Measurements from ENCODE around the gene WDR90.

The WDR90 gene

DNA sequence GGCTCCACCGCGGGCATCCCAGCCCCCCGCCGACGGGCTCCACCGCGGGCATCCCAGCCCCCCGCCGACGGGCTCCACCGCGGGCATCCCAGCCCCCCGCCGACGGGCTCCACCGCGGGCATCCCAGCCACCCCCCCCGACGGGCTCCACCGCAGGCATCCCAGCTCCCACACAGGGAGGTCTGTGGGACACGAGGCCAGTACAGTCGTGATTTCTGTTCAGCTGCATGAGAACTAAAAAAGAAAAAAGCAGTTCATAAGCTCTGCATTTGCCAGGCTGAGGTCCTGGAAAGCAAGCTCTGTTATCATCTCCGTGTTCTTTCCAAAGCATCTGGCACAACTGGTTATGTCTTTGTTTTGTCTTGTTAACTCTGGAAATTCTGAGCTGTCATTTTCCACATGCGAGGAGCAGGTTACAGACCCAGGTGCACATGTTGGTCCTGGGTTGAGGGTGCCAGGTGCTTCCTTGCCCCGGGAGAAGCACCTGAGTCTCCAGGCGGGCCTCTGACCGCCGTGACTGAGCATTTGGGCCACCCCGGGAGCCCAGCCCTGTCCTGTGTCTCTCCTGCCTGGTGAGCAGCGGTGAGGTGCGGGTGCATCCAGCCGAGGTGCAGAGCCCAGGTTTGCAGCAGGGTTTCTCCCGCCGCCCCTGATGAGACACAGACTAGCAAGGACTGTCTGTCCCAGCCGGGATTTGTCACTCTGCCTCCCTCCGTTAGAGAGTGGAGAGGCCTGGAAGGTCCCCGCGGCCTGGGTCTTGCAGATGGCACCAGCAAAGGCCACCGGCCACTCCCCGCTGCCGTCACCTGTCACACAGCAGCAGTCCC, 28.3 kb upstream of the WDR90 start:
- TF ChIP-seq, protein P1, sequence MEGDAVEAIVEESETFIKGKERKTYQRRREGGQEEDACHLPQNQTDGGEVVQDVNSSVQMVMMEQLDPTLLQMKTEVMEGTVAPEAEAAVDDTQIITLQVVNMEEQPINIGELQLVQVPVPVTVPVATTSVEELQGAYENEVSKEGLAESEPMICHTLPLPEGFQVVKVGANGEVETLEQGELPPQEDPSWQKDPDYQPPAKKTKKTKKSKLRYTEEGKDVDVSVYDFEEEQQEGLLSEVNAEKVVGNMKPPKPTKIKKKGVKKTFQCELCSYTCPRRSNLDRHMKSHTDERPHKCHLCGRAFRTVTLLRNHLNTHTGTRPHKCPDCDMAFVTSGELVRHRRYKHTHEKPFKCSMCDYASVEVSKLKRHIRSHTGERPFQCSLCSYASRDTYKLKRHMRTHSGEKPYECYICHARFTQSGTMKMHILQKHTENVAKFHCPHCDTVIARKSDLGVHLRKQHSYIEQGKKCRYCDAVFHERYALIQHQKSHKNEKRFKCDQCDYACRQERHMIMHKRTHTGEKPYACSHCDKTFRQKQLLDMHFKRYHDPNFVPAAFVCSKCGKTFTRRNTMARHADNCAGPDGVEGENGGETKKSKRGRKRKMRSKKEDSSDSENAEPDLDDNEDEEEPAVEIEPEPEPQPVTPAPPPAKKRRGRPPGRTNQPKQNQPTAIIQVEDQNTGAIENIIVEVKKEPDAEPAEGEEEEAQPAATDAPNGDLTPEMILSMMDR (IDR thresholded peaks at IDR 0.05; ENCODE audit: low read depth, low read length, missing control alignments), result no peak
- no peak for DNase-seq (ENCODE audit: extremely low read depth, low read depth)

DNA sequence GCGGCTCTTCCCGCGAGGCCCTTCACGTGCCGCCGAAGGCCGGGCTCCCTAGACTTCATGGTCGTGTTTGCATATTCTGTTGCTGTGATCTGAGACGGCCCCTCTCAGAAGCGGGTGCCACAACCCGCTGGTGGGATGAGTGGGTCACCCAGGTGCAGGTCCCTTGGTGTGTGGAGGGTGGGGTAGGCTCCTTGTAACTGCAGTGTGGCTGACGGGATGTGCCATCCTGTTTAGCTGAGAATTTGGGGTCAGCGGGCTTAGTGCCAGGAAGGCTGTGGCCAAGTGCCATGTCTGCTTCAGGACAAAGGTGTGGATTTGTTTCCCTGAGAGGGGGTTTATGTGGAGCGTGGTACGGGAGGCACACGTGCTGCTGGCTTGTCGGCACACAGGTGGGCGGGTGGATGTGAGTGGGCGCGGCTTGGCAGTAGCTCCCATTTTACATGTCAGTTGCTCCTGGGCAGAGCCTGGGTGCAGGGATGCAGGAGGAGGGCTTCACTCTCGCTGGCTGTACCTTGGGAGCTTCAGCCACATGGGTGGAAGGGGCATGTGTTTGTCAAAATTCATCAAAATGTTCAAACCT, 27.5 kb upstream of the WDR90 start:
- no peak for DNase-seq (ENCODE audit: extremely low read depth, low read depth)
- H3K4me3 ChIP-seq (replicated peaks; ENCODE audit: low read depth, low read length), result no peak overlapping the region
- TF ChIP-seq, protein P1 (IDR thresholded peaks at IDR 0.05; ENCODE audit: low read depth, low read length, missing control alignments), result no peak

More for the DNA sequence above, 28.3 kb upstream of the WDR90 start:
- no peak overlapping the region for H3K4me3 ChIP-seq (replicated peaks; ENCODE audit: low read depth, low read length)

DNA sequence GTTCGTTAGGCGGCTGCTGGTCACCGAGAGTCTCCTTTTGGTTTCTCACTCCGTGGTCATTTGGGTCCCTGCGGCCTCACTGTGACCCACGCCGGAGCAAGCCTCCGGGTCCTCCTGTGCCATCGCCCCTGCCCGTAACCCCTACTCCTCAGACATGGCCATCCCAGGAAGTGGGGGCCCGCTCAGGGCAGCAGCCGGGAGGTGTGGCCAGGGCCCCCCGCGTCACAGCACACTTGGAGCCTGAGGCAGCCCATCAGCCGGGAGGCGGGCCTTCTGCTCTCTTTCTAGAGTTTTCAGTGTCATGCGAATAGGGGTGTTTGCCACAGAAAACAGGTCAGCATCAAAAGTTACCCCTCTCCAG, 26.3 kb upstream of the WDR90 start:
- TF ChIP-seq, protein P1 (IDR thresholded peaks at IDR 0.05; ENCODE audit: low read depth, low read length, missing control alignments), result no peak
- no peak overlapping the region for H3K4me3 ChIP-seq (replicated peaks; ENCODE audit: low read depth, low read length)
- DNase-seq (ENCODE audit: extremely low read depth, low read depth), result no peak

DNA sequence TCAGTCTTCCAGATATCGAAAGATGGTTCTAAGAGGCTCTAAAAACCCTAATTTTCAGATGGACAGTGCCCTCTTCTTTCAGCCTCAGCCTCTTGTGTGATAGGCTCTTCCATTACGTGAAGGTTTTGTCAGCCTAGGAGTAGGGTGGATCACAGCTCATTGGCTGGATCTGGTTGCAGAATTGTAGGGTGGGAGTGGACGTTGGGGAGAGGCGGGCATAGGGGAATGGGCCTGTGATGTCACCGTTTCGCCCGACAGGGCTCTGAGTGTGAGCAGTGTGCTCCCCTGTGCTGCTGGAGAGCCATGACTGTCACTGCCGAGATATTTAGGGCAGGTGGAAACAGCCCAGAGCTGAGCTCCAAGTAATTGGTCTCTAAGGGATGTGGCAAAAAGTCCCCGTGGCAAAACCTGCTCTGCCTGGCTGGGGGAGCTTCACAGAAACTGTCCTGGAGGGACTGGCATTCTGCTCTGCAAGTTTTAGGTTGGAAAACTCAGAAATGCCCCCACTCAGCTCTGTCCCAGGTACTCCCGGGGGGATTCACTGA, 24.6 kb upstream of the WDR90 start:
- DNase-seq (ENCODE audit: extremely low read depth, low read depth), result no peak
- H3K4me3 ChIP-seq (replicated peaks; ENCODE audit: low read depth, low read length), result no peak overlapping the region
- TF ChIP-seq, protein P1 (IDR thresholded peaks at IDR 0.05; ENCODE audit: low read depth, low read length, missing control alignments), result no peak

DNA sequence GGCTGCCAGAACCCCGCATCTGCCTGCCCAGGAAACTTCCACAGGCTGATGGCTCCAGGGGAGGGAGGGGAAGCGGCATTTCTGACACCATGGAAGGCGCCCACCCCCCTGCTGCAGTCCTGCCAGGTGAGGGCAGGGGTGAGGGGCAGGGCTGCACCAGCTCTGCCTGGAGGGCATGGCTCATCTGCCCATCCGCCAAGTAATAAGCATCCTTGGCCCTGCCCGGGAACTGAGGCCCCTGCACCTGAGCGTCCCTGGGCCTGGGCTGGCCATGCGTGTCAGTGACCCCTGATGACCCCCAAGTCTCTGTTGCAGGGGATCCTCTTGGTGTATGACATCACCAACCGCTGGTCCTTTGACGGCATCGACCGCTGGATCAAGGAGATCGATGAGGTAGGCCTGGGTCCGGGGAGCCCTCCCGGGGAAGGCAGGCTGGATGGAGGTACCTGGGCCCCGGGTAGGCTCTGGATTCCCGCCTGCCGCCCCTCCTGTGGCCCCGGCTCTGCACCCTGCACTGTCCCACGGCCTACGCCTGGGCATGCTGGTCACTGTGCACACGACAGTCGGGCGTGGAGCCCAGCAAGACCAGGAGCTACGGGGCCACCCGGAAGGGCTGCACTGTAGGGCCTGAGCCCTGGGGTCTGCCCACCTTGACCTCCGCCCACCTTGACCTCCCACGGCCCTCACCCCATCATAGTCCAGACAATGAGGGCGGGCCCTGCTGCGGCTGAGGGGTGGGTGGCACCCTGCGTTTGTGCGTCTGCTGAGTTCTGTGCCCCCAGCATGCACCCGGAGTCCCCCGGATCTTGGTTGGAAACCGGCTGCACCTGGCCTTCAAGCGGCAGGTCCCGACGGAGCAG, 23.8 kb upstream of the WDR90 start:
- DNase-seq (ENCODE audit: extremely low read depth, low read depth), result no peak
- TF ChIP-seq, protein P1 (IDR thresholded peaks at IDR 0.05; ENCODE audit: low read depth, low read length, missing control alignments), result no peak

DNA sequence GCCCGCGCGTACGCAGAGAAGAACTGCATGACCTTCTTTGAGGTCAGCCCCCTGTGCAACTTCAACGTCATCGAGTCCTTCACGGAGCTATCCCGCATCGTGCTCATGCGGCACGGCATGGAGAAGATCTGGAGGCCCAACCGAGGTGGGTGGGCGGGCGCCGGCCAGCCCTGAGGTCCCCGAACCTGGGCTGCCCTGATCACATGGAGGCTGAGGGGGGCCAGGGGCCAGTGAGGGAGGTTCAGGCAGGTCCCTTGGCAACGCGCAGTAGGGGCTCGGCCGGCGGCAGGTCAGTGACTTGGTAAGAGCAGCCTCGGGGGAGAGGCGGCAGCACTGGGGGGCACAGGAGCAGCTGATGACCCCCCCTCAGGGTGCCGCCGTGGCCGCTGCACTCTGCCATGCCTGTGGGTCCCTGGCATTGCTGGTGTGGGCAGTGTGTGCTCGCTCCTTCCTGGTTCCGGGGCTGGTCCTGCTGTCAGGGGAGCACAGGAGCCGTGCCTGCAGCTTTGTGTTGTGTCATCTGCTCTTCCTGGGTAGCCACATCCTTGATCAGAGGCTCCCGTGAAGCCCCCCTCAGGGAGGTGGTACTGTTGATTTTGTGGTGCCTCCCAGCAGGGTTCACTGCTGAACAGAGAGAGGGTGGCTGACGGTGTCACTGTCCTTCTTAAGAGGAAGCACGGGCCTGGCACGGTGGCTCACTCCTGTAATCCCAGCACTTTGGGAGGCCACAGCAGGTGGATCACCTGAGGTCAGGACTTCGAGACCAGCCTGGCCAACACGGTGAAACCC, 23.0 kb upstream of the WDR90 start:
- no peak overlapping the region for H3K4me3 ChIP-seq (replicated peaks; ENCODE audit: low read depth, low read length)
- no peak for DNase-seq (ENCODE audit: extremely low read depth, low read depth)
- TF ChIP-seq, protein P1 (IDR thresholded peaks at IDR 0.05; ENCODE audit: low read depth, low read length, missing control alignments), result no peak

More for the DNA sequence above, 23.8 kb upstream of the WDR90 start:
- no peak overlapping the region for H3K4me3 ChIP-seq (replicated peaks; ENCODE audit: low read depth, low read length)

Data from HFF-Myc (cell line).